NCI-H446 treated with DMSO at 0.1 percent for 48 hours (cell line): ENCODE measurements around the gene EIF3K.

Experiments used
- DNase-seq: peaks from one replicate; lab custom pipeline; 2025; lab: John Stamatoyannopoulos, UW

Gene EIF3K

GRCh38 chr19:38684078-38684861, 65.3 kb downstream of the EIF3K start:
- DNase-seq: peak; percentile 57

DNA sequence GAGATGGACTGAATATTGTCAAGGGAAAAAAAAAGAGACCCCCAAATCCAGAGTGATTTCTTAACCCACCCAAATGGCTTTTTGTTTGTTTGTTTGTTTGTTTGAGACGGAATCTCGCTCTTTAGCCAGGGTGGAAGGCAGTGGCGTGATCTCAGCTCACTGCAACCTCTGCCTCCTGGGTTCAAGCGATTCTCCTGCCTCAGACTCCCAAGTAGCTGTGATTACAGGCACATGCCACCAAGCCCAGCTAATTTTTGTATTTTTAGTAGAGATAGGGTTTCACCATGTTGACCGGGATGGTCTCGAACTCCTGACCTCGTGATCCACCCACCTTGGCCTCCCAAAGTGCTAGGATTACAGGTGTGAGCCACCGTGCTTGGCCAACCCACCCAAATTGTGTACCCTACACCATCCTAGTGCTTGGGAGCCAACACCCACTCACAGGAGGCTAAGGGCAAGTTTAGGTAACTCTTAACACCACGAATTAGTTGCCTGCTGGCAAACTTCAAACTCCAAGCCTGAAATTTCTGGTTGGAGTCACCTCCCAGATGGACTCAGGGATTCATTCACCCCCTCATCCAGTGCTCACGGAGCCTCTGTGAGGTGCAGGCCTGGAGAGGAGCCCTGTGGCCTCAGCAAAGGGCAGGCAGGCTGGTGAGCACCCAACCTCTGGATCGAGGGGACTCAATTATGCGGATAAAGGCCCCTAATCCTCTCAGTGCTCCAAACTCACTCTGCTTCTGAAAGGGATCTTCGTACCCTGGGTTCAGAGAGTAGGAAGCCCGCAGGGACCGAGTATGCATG, 66.1 kb downstream of the EIF3K start:
- DNase-seq: no peak

- peak; percentile 44 for DNase-seq
These were observed 66.9 kb downstream of the EIF3K start for GRCh38 chr19:38685666-38686529.

- DNase-seq: no peak
These were observed 67.5 kb downstream of the EIF3K start for GRCh38 chr19:38686530-38686888.
